A549 (cell line): ENCODE data around the gene RAD23B. TPM values are rescaled to one million over a fixed set of nuclear protein-coding genes. Genes with fewer than 3 reads are reported as not detected.

Source experiments
- ATAC-seq, 2 experiments: fragments of 200-7000 bp in 1 of 2; fragments of >200 bp in 1 of 2; cut with Nextera tagmentation in 1 of 2; cut with Tn5 transposase in 1 of 2; 3 replicates each; pipeline versions ENCODE4 v1.8.0 to v1.9.1; 2018 to 2020; ENCODE audit warnings: mild to moderate bottlenecking in 1 of 2, moderate library complexity in 1 of 2
- CTCF ChIA-PET: fragments of 300-600 bp; sonication (Branson Sonifier 250); formaldehyde crosslinking; extraction: SDS; loops from one replicate; lab custom pipeline; 2021; ENCODE audit warnings: antibody characterized with exemption, inconsistent platforms; lab: Yijun Ruan, JAX
- POLR2A ChIA-PET: fragments of 350-600 bp; formaldehyde crosslinking; extraction: SDS; loops from one replicate; lab custom pipeline; 2021; ENCODE audit warnings: antibody characterized with exemption, inconsistent platforms; lab: Yijun Ruan, JAX
- DNase-seq, 2 experiments: peaks; one replicate each; pipeline versions ENCODE4 v3.0.0 to v3.0.0-alpha.2; 2011 to 2016; ENCODE audit warnings: low read depth in 1 of 2, low spot score in 1 of 2
- FAIRE-seq: peaks from 2 replicates; lab custom pipeline; 2011; peaks lifted over from hg19 to GRCh38; lab: Jason Lieb, UNC
- H3K27ac ChIP-seq, 2 experiments: fragments of >200 bp; sonication (Bioruptor Twin); formaldehyde crosslinking; 3 replicates each; pipeline ENCODE4 v1.5.1; 2016 to 2017
- H3K4me1 ChIP-seq: fragments of >200 bp; sonication (Bioruptor Twin); formaldehyde crosslinking; 3 replicates; pipeline ENCODE4 v1.6.1; 2016
- H3K4me2 ChIP-seq: fragments of >200 bp; sonication (Bioruptor Twin); formaldehyde crosslinking; 3 replicates; pipeline ENCODE4 v1.6.1; 2016
- H3K4me3 ChIP-seq: fragments of >200 bp; sonication (Bioruptor Twin); formaldehyde crosslinking; 3 replicates; pipeline ENCODE4 v1.5.1; 2016
- H3K9me3 ChIP-seq: fragments of >200 bp; sonication (Bioruptor Twin); formaldehyde crosslinking; 3 replicates; pipeline ENCODE4 v1.6.1; 2016
- ATOH8 ChIP-seq: fragments of 250-450 bp; sonication (Bioruptor Pico); IDR thresholded peaks from 2 replicates; pipeline ENCODE4 v1.5.0; 2020; ENCODE audit warnings: low read depth, mild to moderate bottlenecking, moderate library complexity
- BCL3 ChIP-seq: fragments of >200 bp; sonication (Bioruptor Twin); formaldehyde crosslinking; IDR thresholded peaks from 3 replicates; pipeline ENCODE4 v1.6.1; 2016
- BHLHE40 ChIP-seq: IDR thresholded peaks from 2 replicates; pipeline ENCODE4 v1.6.1; 2012; ENCODE audit warnings: low read depth, low read length, inconsistent platforms
- CEBPB ChIP-seq, 2 experiments: fragments of >200 bp in 1 of 2; sonication (Bioruptor Twin) in 1 of 2; formaldehyde crosslinking in 1 of 2; IDR thresholded peaks; 2 replicates each; pipeline ENCODE4 v1.6.1; 2012 to 2016
- CHD2 ChIP-seq: fragments of 150-350 bp; IDR thresholded peaks from 2 replicates; pipeline ENCODE4 v1.6.1; 2014; ENCODE audit warnings: low read length; ENCODE audit not compliant: partially characterized antibody
- EHF ChIP-seq: fragments of 250-450 bp; sonication (Bioruptor Pico); IDR thresholded peaks from 2 replicates; pipeline ENCODE4 v1.5.0; 2020; ENCODE audit warnings: mild to moderate bottlenecking
- ELK1 ChIP-seq: fragments of 150-350 bp; IDR thresholded peaks from 2 replicates; pipeline ENCODE4 v1.6.1; 2014; ENCODE audit warnings: low read depth, mild to moderate bottlenecking, low read length
- EP300 ChIP-seq, 2 experiments: fragments of >200 bp; sonication (Bioruptor Twin); formaldehyde crosslinking; IDR thresholded peaks; 2 replicates in 1 of 2; 3 replicates in 1 of 2; pipeline ENCODE4 v1.6.1; 2016 to 2017
- ESRRA ChIP-seq: fragments of 150-350 bp; IDR thresholded peaks from 2 replicates; pipeline ENCODE4 v1.6.1; 2014; ENCODE audit warnings: mild to moderate bottlenecking, low read length, borderline replicate concordance
- FOSB ChIP-seq: fragments of 250-450 bp; sonication (Bioruptor Pico); IDR thresholded peaks from 2 replicates; pipeline ENCODE4 v1.5.0; 2020; ENCODE audit warnings: mild to moderate bottlenecking, moderate library complexity
- FOSL2 ChIP-seq, 2 experiments: fragments of 450-650 bp in 1 of 2; fragments of >200 bp in 1 of 2; sonication (Bioruptor Twin) in 1 of 2; formaldehyde crosslinking; IDR thresholded peaks; 2 replicates each; pipeline versions ENCODE4 v1.5.0 to v1.6.1; 2016 to 2020; ENCODE audit warnings: mild to moderate bottlenecking in 1 of 2, moderate library complexity in 1 of 2
- GATA3 ChIP-seq: IDR thresholded peaks from 2 replicates; pipeline ENCODE4 v1.6.1; 2012; ENCODE audit warnings: borderline replicate concordance
- HDAC2 ChIP-seq: fragments of 200-600 bp; sonication (generic); IDR thresholded peaks from 2 replicates; pipeline ENCODE4 v1.6.1; 2016
- HOXB5 ChIP-seq: fragments of 250-450 bp; sonication (Bioruptor Pico); IDR thresholded peaks from 2 replicates; pipeline ENCODE4 v1.5.0; 2020; ENCODE audit warnings: mild to moderate bottlenecking, moderate library complexity
- JUN ChIP-seq, 2 experiments: fragments of >200 bp; sonication (Bioruptor Twin); formaldehyde crosslinking; IDR thresholded peaks; 2 replicates in 1 of 2; 3 replicates in 1 of 2; pipeline ENCODE4 v1.6.1; 2016 to 2017
- KDM5A ChIP-seq: fragments of 200-600 bp; sonication (generic); IDR thresholded peaks from 2 replicates; pipeline ENCODE4 v1.6.1; 2016; ENCODE audit warnings: antibody characterized with exemption, mild to moderate bottlenecking
- MAFK ChIP-seq: fragments of 450-650 bp; IDR thresholded peaks from 2 replicates; pipeline ENCODE4 v1.6.1; 2014; ENCODE audit not compliant: partially characterized antibody
- MAX ChIP-seq: IDR thresholded peaks from 2 replicates; pipeline ENCODE4 v1.6.1; 2012
- MAZ ChIP-seq: fragments of 150-350 bp; IDR thresholded peaks from 2 replicates; pipeline ENCODE4 v1.6.1; 2014; ENCODE audit warnings: antibody characterized with exemption, low read depth, low read length, borderline replicate concordance
- NFE2L2 ChIP-seq: fragments of 150-350 bp; conservative IDR thresholded peaks from 2 replicates; pipeline ENCODE4 v1.6.1; 2014; ENCODE audit warnings: low read length
- NR3C1 ChIP-seq: fragments of >200 bp; sonication (Bioruptor Twin); formaldehyde crosslinking; IDR thresholded peaks from 3 replicates; pipeline ENCODE4 v1.6.1; 2017
- PBX3 ChIP-seq: IDR thresholded peaks from 2 replicates; pipeline ENCODE4 v1.6.1; 2012
- PHF8 ChIP-seq: fragments of 200-600 bp; sonication (generic); IDR thresholded peaks from 2 replicates; pipeline ENCODE4 v1.6.1; 2016; ENCODE audit warnings: low read depth, mild to moderate bottlenecking, antibody characterized with exemption, moderate library complexity, borderline replicate concordance
- POLR2AphosphoS2 ChIP-seq: conservative IDR thresholded peaks from 2 replicates; pipeline ENCODE4 v1.6.1; 2012; ENCODE audit warnings: low read length, improper control_type of control experiment, inconsistent platforms
- RAD21 ChIP-seq, 2 experiments: fragments of >200 bp in 1 of 2; sonication (Bioruptor Twin) in 1 of 2; formaldehyde crosslinking in 1 of 2; IDR thresholded peaks in 1 of 2; conservative IDR thresholded peaks in 1 of 2; 2 replicates in 1 of 2; 3 replicates in 1 of 2; pipeline ENCODE4 v1.6.1; 2012 to 2018; ENCODE audit warnings: inconsistent platforms in 1 of 2
- RARB ChIP-seq: fragments of 250-450 bp; sonication (Bioruptor Pico); IDR thresholded peaks from 2 replicates; pipeline ENCODE4 v1.8.0; 2021; ENCODE audit warnings: mild to moderate bottlenecking, moderate library complexity
- RFX5 ChIP-seq: fragments of 450-650 bp; IDR thresholded peaks from 2 replicates; pipeline ENCODE4 v1.7.1; 2014; ENCODE audit warnings: antibody characterized with exemption, mild to moderate bottlenecking, moderate library complexity
- RNF2 ChIP-seq: fragments of 200-600 bp; sonication (generic); IDR thresholded peaks from 2 replicates; pipeline ENCODE4 v1.6.1; 2016; ENCODE audit warnings: low read depth, mild to moderate bottlenecking, antibody characterized with exemption, moderate library complexity, borderline replicate concordance
- SMC3 ChIP-seq: fragments of >200 bp; sonication (Bioruptor Twin); formaldehyde crosslinking; IDR thresholded peaks from 3 replicates; pipeline ENCODE4 v1.6.1; 2018; ENCODE audit warnings: inconsistent platforms
- USF2 ChIP-seq: fragments of 450-650 bp; IDR thresholded peaks from 2 replicates; pipeline ENCODE4 v1.6.1; 2014; ENCODE audit warnings: antibody characterized with exemption
- ZFP36 ChIP-seq: fragments of 450-650 bp; IDR thresholded peaks from 2 replicates; pipeline ENCODE4 v1.6.1; 2014; ENCODE audit warnings: borderline replicate concordance; ENCODE audit not compliant: partially characterized antibody
- ZSCAN20 ChIP-seq: fragments of 250-450 bp; sonication (Bioruptor Pico); IDR thresholded peaks from 2 replicates; pipeline ENCODE4 v1.8.0; 2022; ENCODE audit warnings: mild to moderate bottlenecking, moderate library complexity
- WGBS: methylation state at CpG from one replicate; pipeline ENCODE4 v1.1.6; 2017; ENCODE audit errors: missing lambda C conversion rate; 5-methylcytosine and 5-hydroxymethylcytosine counted together
- polyA plus RNA-seq, 4 experiments: library from polyadenylated mRNA; depleted of rRNA in 3 of 4; stranded (reverse); fragments of >200 nt; fragmentation: RNase III in 1 of 4; extraction: RNeasy Plus Mini Kit Qiagen cat#74134 plus additional on column Dnase treatment in 1 of 4; gene quantifications; 2 replicates in 3 of 4; 3 replicates in 1 of 4; pipeline ENCODE4 v1.2.3, GENCODE V29; 2011 to 2017

Gene RAD23B
- polyA plus RNA-seq, 2 of the 4 experiments (the other 2 are of a cell fraction): 136 to 195 TPM

GRCh38 chr9:107242073-107243030 lies 40.7 kb upstream of the RAD23B start:
- Histone ChIP-seq H3K4me3 (no peak overlapping the region), H3K4me1 (peaks cover 16% of the 10 kb centered on the region; the same call in 2 of the 3 replicates), H3K4me2 (no peak overlapping the region), H3K9me3 (no peaks in the 10 kb centered on the region)
- POLR2A ChIA-PET: no interaction called here
- ATAC-seq (no peak), DNase-seq (no peak)
- CTCF ChIA-PET: interaction anchor here (3.0 kb wide), 1 partner anchor 99 kb away, joined by 16 read pairs; no protein-coding TSS in a partner anchor
- WGBS: 87% methylated on average over 4 of the region's 4 CpGs
- TF ChIP-seq BHLHE40: no peak
- TF ChIP-seq PBX3: no peak
- TF ChIP-seq RFX5: no peak
- TF ChIP-seq KDM5A: no peak
- no peak for TF ChIP-seq ZFP36
- TF ChIP-seq RARB (CRISPR knock-in tag): no peak
- TF ChIP-seq JUN (IDR thresholded peaks at IDR 0.05): no peak
- TF ChIP-seq FOSB (CRISPR knock-in tag): no peak
- TF ChIP-seq RNF2: no peak
- no peak for TF ChIP-seq NR3C1
- TF ChIP-seq GATA3: no peak
- TF ChIP-seq EP300 (IDR thresholded peaks at IDR 0.05): no peak
- no peak for TF ChIP-seq HDAC2
- TF ChIP-seq ELK1: no peak
- no peak for TF ChIP-seq ATOH8 (CRISPR knock-in tag)
- TF ChIP-seq, all 56 proteins: peak for 0
- no peak overlapping the region for H3K27ac ChIP-seq
- no peak for FAIRE-seq

GRCh38 chr9:107243742-107244141 lies 39.3 kb upstream of the RAD23B start:
- Histone ChIP-seq H3K4me3 (no peak overlapping the region), H3K4me1 (peaks cover 21% of the 10 kb centered on the region), H3K9me3 (no peaks in the 10 kb centered on the region), H3K27ac (peak overlapping the region in 1 of 2 experiments; percentile 19; a peak in 2 of 6 replicates), H3K4me2 (peak overlapping the region; percentile 45)
- POLR2A ChIA-PET: no interaction called here
- CTCF ChIA-PET: no interaction called here
- FAIRE-seq (peak; percentile 32), DNase-seq (peak in 1 of 2 experiments; percentile 61), ATAC-seq (peak; percentile 19 to 52; a peak in 3 of 6 replicates)
- 10% methylated on average over 5 of the region's 5 CpGs for WGBS
- no peak for TF ChIP-seq RAD21 (conservative IDR thresholded peaks at IDR 0.05 in 1 of 2, IDR thresholded peaks at IDR 0.05 in 1 of 2)
- TF ChIP-seq ESRRA: no peak
- no peak for TF ChIP-seq POLR2AphosphoS2
- TF ChIP-seq HOXB5 (CRISPR knock-in tag): no peak
- no peak for TF ChIP-seq BHLHE40
- TF ChIP-seq EHF (CRISPR knock-in tag): no peak
- no peak for TF ChIP-seq USF2
- TF ChIP-seq MAZ: no peak
- TF ChIP-seq ZSCAN20: no peak
- peak; percentile 74 for TF ChIP-seq FOSL2 (IDR thresholded peaks at IDR 0.05)
- TF ChIP-seq FOSL2 (CRISPR knock-in tag; IDR thresholded peaks at IDR 0.05): peak; percentile 95
- TF ChIP-seq JUN (IDR thresholded peaks at IDR 0.05): no peak
- no peak for TF ChIP-seq CHD2
- no peak for TF ChIP-seq KDM5A
- TF ChIP-seq MAFK: no peak
- TF ChIP-seq CEBPB (IDR thresholded peaks at IDR 0.05): peak in 1 of 2 experiments; percentile 12; a peak in 1 of 4 replicates
- 0 out of 2 replicates have a peak, but pooled peaks have one; percentile 38 for TF ChIP-seq MAX
- no peak for TF ChIP-seq SMC3
- TF ChIP-seq BCL3: no peak
- TF ChIP-seq NFE2L2: no peak
- TF ChIP-seq RFX5: no peak
- no peak for TF ChIP-seq PHF8
